Middle frontal gyrus (tissue), 1 donor: ENCODE measurements around the gene TGFBR2.
"Not testable (repeated sequence)": the region's sequence is repeated elsewhere in the genome, so short reads cannot be mapped to it uniquely, and the experiment has no call there.

ENCODE experiments used
- DNase-seq: peaks from one replicate; pipeline ENCODE4 v3.0.0-alpha.2; 2015; ENCODE audit warnings: low spot score; ENCODE audit errors: extremely low spot score

Gene TGFBR2

DNA sequence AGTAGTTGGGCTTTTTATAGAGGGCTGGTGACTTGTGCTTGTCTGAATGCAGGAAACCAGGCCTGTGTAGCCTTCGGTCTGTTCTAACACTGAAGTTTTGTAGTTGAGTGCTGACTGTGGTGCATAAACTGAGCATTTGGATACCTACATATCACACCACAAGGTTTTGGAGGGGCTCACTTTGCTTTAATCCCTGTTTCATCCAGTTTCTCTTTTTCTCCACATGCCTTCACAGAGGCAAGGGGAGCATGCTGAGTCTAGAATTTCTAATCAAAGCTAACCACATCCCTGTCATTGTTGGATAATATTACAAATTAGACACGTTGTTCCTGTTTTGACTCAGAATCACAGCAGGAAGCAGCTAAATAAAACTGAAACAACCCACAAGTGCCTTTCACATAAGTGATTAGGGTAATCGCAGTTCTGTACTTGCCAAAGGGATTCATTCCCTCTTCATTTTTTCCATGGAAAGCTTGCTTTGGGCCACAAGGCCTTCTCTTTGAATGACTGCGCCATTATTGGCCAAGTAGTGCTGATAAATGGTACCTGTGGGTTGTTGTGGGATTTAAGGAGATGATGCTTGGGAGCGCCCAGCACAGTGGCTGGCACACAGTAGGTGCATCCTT is 48.9 kb downstream of the TGFBR2 start:
- no peak for DNase-seq

DNA sequence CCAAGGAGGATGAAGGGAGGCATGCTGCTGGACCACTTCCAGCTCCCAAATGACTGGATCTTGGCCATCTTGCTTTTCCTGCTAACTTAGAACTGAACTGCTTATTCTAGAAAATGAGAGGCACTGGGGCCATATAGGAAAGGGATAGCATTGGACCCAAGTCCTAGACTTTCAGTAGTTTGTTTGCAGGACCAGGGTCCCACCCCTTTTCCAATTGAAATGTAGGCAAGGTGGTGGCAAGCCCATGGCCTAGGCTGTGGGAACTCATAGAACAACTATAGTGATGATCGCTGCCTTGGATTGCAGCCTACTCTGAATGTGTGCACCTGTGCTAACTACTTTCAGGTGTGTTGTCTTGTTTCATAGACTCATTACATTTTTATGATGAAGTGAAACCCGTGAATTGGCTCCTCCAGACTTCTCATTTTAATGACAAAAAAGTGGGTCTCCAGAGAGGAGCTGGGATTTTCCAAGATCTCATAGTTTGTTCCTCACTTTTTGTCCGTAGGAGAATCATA is 50.3 kb downstream of the TGFBR2 start:
- no peak for DNase-seq

DNA sequence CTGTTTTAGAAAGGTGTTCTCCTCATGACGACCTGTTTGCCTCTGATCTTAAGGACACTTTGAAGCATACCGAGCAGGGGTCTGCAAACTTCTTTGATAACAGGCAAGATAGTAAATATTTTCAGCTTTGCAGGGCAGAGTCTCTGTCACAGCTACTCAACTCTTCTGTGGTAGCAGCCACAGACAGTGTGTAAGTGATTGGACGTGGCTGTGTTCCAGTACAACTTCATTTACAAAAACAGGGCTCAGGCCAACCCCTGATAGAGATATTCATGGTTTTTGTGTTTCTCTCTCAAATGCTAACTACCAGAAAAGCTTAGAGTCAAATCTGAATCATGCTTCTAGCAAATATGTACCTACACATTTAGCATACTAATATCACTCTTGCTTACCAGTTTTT is 51.5 kb downstream of the TGFBR2 start:
- no peak for DNase-seq

DNA sequence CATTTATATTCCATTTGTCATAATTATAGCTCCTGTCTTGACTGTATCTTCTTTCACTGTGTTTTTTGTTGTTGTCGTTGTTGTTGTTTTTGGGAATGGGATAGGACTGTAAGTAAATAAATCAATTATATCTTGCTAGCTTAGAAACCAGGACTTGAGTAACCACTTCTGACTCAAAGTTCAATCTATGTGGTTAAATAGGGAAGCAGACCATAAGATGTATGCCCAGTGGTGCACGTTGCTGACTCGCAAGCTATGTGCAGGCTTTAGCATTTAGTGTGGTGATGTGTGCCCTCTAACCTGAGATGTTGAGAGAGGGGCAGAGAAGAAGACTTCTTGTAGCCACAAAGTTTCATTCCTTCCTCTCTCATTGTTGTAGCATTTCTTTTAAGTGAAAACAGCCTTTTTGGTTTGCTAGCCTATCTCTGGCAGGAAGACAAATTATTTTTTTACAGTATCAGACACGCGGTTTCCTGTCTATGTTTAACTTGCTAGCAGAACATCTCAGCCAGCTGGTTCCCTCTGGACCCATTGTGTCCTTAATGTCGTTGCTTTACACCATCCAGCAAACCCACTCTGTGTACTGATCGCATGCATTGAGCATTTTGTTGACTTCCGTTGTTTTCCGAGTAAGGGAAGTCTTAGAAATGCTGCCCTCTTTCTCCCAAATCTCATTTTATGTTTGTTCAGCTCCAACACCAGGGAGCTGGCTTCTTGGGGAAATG is 52.1 kb downstream of the TGFBR2 start:
- DNase-seq: no peak

DNA sequence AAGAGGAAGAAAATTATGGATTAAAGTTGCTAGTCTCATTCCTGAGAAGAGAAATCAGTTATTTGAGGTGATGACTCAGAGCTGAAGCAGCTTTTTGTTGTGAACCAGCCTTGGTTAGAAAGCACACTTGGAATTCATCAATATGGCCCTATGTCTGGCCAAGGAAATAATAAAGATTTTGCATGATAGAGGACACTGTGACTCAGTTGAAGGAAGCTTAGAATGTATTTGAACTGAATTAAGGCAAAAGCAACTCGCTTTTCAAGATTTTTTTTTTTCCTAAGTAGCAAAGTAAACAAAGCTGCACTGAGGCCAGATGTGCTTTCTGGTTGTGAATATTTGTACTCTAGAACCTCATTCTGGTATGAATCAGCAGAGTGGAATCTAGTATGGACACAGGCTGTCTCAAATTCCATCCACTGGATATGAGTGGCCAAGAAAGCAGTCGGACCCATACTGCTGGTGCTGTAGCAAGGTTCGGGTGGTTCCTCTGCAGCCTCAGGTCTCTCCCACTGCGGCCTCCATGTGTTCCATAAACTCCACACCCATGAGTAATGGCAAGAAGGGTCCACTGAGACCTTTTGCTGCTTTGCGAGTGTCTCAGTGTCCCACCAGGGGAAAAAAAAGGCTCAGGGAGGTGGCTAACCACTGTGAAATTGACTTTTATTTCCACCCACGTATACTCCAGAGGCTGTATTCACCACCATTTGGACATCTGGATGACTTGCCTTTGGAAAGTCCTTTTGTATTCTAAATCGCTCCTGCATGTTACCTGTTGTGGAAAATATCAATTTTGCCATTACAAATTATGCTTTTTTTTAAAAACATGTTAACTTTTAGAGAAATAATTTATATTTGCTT is 53.1 kb downstream of the TGFBR2 start:
- DNase-seq: no peak

DNA sequence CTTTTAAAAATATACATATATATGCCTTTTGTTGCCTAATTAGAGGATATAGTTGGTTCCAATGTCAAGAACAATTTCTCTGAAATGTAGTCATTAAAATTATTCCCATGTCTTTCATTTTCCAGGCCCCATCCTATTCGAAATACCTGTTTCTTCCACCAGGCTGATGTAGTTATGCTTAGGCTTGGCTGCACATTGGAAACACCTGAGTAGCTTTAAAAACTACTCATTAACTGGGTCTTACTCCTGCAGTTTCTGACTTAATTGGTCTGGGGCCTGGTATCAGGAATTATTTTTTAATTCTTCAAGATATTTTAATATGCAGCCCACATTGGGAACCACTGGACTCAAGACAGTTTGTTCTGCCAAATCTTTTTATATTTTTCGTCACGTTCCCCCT is 53.7 kb downstream of the TGFBR2 start:
- no peak for DNase-seq

DNA sequence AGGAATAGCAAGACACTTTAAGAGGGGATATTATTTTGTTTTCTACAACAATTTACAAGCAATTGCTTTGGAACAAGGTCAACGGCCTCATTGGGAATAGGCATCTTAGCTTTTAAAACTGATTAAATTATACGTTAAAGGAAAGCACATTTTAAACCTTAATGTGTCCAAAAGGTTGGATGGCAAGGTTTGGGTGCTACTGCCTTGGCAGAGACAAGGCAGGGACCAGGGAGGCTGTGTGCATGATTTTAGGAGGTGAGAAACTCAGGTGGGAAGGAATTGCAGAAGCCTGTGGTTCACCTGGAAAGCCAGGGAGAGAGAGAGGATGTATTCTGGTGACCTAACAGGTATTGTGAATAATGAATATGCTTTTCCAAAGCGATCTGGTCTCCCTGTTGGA is 54.3 kb downstream of the TGFBR2 start:
- DNase-seq: no peak

DNA sequence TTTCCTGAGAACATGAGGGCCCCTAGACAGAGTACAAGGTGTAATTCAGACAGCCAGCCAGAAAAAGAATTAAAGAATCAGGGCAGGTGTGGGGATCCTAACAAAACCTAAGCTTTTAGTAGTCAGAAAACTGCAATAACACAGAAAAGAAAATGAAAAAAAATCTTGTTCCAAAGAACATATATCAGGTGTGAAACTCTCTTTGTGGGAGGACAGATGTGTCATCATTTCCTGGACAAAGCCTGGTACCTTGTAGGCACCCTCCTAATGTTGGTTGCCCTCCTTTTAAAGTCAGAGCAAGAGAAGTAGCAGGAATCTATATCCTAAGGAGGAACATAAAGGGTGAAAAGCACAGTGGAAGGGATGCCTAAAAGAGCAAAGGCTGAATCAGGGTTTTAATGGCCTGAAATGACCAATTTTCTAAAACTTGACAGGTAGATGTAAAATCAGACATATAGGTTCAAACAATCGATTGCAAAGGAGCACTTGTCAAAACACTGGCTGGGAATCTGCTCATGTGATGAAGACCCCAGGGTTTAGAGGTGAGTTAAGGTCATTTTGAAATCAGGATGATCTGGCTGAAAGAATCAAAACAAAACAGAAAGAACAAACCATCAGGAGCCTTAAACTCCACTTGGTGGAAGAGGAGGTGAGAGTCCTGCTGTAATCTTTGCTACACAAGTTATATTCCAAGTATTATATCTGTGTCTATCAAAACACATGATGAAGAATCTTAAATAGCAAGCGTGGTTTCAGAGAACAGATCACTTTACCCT is 54.9 kb downstream of the TGFBR2 start:
- DNase-seq: no peak

DNA sequence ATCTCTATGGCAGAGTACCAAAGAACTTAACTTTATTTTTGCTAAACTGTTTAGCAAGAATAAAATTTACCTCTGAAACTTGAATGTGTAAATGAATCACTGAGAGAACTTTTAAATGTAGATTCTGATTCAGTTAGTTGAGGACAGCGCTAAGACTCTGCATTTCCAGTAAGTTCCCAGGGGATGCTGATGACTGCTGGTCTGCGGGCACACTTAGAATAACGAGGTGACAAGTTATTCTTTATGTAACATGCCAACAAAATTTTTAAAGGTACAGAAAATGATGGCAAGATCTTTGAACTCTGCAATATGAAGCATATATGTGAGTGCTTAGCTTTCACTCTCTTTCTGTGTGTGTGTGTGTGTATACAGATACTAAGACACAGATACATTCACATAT is 56.4 kb downstream of the TGFBR2 start:
- no peak for DNase-seq

DNA sequence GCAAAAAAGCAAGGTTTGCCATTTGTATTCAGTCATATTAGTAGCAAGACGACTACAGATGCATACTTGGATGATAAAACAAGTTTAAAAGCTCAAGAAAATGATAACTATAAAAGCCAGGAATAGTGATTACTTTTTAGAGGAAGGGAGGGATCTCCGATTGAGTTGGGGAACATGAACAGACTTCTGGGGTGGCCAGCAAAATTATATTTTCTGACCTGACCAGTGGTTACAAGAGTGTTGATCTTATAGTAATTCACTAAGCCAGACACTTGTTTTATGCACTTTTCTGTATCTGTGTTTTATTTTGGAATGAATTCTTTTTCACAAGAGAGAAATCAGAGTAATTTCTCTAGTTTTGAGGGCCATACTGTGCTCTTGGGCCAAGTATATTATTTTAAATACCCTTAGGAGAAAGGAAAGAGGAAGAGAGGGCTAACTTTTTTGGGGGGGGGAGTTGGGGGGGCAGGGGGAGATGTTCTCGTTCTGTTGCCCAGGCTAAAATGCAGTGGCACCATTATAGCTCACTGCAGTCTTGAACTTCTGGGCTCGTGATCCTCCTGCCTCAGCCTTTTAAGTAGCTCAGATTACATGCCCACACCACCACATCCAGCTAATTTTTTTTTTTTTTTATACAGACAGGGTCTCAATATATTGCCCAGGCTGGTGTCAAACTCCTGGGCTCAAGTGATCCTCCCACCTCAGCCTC is 57.3 kb downstream of the TGFBR2 start:
- DNase-seq: no peak

DNA sequence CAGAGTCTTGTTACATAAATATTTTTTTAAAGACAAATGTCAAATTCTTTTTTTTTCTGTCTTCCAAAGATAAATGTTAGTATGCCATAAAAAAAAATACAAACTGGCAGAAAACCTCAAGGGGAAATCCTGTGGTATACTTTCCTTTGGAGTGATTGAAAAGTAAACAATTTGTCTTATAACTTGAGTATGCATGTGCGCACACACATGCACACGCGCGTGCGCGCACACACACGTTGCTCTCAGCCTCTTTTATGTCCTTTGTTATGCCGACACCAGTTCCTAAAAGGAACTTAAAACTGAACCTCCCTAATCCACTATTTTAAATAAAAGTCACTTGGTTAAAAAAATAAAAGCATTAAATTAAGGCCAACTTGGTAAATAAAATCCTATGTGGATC is 58.1 kb downstream of the TGFBR2 start:
- DNase-seq: no peak

DNA sequence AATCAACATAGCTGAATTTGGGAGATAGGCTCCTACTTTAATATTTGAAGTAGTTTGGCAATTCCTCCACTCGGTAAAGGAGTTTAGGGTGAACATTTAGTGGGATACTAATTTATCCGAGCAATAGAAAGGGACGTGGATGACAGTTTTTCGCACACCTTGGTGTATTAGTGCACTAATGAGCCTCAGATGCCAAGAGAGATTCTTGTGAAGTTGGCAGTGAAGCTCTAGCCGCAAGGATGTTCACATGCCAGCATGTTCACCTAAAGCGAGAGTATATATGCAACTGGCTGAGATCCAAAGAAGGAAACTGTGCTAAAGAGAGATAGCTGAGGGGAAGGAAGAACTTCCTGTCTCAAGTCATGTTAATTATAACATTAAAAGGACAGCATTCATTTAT is 58.5 kb downstream of the TGFBR2 start:
- no peak for DNase-seq

DNA sequence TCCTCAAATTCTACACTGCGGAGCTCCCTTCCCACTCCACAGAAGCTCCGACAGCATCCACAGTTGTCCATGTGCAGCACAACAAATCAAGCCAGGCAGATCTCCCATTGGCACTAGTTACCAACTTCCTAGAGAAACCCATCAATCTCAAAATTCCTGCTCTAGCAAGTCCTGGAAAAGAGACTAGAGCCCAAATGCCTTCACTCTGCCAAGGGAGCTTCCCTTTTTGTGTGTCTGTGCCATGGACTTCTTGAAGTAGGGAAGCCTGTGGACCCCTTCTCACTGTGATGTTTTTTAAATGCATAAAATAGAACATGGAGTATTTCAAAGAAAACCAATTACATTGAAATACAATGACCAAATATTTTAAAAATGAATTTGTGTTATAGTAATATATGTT is 59.1 kb downstream of the TGFBR2 start:
- no peak for DNase-seq

DNA sequence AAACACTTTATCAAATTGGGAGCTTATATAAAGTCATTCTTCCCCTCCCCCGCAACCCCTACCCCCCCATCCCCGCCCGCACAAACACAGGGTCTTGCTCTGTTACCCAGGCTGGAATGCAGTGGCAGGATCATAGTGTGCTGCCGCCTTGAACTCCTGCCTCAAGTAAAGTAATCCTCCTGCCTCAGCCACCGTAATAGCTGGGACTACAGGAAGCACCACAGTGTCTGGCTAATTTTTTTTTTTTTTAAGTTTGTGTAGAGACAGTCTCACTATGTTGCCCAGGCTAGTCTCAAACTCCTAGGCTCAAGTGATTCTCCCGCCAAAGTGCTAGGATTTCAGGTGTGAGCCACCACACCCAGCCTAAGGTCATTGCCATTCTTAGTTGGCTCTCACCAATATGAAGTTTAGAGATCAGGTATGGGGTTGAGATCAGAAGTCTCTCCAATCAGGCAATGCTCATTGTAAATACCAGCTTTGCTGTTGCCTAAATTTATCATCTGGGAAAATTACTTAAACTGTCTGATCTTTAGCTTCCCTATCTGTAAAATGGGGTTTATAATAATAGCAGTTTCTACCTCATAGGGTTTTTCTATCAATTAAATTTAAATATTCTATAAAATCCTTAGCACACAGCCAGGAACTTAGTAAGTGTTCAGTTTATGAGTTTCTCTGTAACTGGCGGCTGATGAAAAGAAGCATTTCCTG is 60.3 kb downstream of the TGFBR2 start:
- DNase-seq: no peak

DNA sequence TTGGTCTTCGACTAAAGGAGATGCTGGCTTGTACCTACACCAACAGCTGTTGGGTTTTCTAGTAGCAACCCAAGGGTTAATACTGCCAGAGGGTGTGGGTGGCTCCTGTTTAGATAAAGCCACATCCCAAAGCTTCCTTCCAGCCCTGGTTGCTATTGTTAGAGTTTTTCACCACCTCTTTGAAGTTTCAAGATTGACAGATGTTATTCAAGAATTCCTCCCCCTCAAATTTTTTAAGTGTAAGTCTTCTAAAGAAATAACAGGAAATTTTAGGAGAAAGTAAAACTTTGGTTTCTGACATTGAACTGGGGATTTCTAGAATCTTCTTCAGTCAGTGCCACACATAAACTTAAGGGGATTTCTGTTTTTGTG is 60.9 kb downstream of the TGFBR2 start:
- no peak for DNase-seq

DNA sequence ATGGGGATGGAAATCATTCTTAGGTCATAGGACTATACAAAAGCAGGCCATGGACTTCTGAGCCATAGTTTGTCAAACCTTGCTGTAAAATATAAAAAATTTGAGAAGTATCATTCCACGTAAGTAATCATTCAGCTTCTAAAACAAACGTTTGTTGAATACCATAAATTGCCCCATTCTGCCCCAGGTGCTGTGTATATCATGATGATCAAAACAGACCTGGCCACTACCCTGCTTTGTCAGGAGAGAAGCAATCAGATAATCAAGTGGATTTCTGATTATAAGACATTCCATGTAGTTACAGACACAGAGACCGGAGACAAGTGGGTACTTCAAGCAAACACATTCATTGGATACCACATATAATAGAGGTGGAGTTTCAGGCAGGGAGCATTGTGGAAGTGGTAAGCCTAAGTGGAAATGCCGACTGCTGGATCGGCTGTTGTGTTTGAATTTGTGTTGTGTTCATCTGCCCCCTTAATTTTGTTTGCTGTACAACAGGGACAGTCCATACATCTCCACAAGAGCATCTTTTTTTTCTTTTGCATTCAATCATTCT is 61.7 kb downstream of the TGFBR2 start:
- DNase-seq: no peak

DNA sequence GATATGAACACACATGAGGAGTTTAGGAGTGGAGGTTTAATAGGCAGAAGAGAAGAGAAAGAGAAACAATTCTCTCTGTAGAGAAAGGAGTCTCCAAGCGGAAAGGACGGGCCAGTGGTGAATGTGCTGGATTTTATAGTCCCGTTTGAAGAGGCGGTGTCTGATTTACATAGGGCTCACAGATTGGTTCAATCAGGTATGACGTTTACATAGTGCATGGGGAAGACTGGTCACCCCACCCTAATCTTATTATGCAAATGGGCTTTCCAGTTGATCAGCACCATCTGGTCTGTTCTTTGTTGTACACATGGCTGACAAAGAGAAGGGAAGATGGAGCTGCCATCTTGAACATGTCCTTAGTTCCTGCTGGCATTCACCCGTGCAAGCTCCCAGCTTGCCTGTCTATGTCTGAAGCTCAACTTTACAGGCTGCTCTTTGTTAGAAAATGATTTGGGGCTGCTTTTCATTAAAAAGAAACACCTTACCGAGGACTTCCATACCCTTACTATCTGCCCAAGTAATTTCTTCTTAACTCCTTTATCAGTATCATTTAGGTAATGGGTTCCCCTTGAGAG is 63.0 kb downstream of the TGFBR2 start:
- DNase-seq: not testable (repeated sequence)

DNA sequence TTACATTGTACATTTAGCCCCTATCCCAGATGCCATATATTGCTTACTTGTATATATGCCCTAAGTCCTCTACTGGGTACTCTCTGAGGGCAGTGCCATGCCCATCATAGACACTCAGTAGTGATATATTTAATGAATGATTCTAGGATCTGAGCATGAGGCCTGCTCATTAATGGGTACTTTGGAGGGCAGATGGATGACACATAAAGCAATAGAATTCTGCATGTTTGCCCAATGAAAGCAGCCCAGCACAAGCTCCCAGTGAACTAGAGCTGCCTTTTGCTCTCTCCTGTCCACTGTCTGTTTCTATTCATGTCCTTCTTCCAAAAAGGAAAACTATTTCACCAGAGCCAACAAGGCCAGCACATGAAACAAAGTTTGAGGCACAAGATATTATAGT is 63.9 kb downstream of the TGFBR2 start:
- DNase-seq: no peak

DNA sequence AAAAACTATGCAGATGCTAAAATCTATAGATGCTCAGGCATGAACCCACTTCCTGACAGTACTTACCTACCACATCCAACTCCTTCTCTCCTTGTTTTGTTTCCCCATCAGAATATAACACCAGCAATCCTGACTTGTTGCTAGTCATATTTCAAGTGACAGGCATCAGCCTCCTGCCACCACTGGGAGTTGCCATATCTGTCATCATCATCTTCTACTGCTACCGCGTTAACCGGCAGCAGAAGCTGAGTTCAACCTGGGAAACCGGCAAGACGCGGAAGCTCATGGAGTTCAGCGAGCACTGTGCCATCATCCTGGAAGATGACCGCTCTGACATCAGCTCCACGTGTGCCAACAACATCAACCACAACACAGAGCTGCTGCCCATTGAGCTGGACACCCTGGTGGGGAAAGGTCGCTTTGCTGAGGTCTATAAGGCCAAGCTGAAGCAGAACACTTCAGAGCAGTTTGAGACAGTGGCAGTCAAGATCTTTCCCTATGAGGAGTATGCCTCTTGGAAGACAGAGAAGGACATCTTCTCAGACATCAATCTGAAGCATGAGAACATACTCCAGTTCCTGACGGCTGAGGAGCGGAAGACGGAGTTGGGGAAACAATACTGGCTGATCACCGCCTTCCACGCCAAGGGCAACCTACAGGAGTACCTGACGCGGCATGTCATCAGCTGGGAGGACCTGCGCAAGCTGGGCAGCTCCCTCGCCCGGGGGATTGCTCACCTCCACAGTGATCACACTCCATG is 65.3 kb downstream of the TGFBR2 start:
- DNase-seq: no peak
